ENCODE data around the gene MAD1L1. TPM values are rescaled to one million over a fixed set of nuclear protein-coding genes. Genes with fewer than 3 reads are reported as not detected.

MAD1L1 gene
- total RNA-seq (42.3 and 46.7 TPM in 2 replicates), polyA plus RNA-seq (34.1 and 42.1 TPM in 2 replicates), polyA minus RNA-seq (19.3 and 21.1 TPM in 2 replicates), Bru-seq, nascent RNA (percentile 56 among the genes with signal in this experiment), BruChase-seq, experiment 1, labeled RNA remaining after a 6-hour chase (percentile 59 among the genes with signal in this experiment), BruChase-seq, experiment 2, labeled RNA remaining after a 2-hour chase (percentile 57 among the genes with signal in this experiment)
- 22.6 and 26.0 TPM in 2 replicates for polyA plus RNA-seq (2011; cell fraction: cytosol; rRNA removed)
- 21.8 and 31.6 TPM in 2 replicates for polyA plus RNA-seq (2011; cell fraction: nucleus; rRNA removed)
- 15.8 and 20.7 TPM in 2 replicates for polyA plus RNA-seq (2012)
- polyA minus RNA-seq (2011; cell fraction: cytosol; rRNA and poly(A)+ RNA removed) = 31.7 TPM
- polyA minus RNA-seq (2011; cell fraction: nucleus; rRNA and poly(A)+ RNA removed) = 24.3 and 30.1 TPM in 2 replicates
- long read RNA-seq, transcript MAD1L1-202 (19 exons, 2,762 nt) = major isoform, 12 of 108 reads
- long read RNA-seq, transcript MAD1L1-204 (19 exons, 2,991 nt) = minor isoform, 6 of 108 reads
- long read RNA-seq, partial matches to known transcripts = 8 of 108 reads
- long read RNA-seq, other reads (novel, unspliced or antisense) = 82 of 108 reads

DNA sequence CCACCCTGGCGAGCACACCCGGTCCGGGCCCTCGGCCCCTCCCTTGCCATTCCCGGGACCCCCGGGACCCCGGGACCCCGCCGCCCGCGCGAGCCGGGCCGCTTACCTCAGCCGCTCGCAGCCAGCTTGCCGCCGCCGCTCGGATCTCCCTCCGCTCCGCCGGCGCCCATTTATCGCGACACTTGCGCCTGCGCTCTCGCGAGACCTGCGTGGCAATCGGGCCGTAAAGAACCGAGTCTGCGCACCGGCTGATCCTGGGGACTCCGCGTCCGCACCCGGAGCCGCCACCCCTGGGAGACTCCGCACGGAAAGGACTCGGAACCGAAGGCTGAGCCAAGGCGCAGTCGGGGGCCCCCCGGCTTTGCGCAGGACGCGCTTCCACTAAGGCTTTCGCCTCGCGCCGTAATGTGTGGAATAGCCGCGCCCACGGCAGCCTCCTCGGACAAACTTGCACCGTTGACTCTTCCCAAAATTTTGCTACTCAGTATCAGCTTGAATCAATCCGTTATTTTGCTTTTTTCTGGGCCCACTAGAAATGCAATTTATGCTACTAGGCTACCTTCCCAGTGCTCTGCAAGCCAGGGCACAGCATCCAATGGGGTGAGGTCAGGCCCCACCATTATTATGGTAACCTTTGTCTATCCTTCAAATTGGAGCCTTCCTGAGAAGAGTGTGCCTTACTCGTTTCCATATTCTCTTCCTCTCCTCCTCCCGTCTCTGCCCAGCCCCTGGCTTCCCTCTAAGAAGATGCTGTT is at the start of gene MAD1L1:
Gene MAD1L1 (minus strand): TSS at position 180 of the 755 bp plus-strand sequence. CDS start 2,812 bp downstream, outside the sequence.
- Histone ChIP-seq H3K27me3 (ENCODE audit: control insufficient read depth in 2 of 2, insufficient read depth in 2 of 2, low read length in 2 of 2) (no peaks in the 10 kb centered on the region), H4K20me1 (replicated peaks; ENCODE audit: control insufficient read depth, extremely low read depth, insufficient read depth, low read length) (no peaks in the 10 kb centered on the region), H3K79me2 (ENCODE audit: control insufficient read depth, insufficient read depth, low read length) (peaks cover 23% of the 10 kb centered on the region), H3K27ac (ENCODE audit: insufficient read depth, low read depth, low read length) (peak within 1 kb of the TSS; percentile 53), H3K4me3 (replicated peaks in 1 of 3; ENCODE audit: insufficient read depth in 1 of 3, low read depth in 1 of 3, low read length in 3 of 3) (peak within 1 kb of the TSS; percentile 71 to 85 (median 79)), H2AFZ (ENCODE audit: low read depth, low read length) (peak within 1 kb of the TSS; percentile 80), H3K4me1 (ENCODE audit: control insufficient read depth, extremely low read depth, insufficient read depth, low read length) (peaks cover 22% of the 10 kb centered on the region), H3K9ac (replicated peaks; ENCODE audit: extremely low read depth, insufficient read depth, low read length) (peak within 1 kb of the TSS; percentile 83), H3K9me3 (replicated peaks; ENCODE audit: control insufficient read depth, insufficient read depth, low read length) (no peaks in the 10 kb centered on the region), H3K9me1 (replicated peaks; ENCODE audit: control insufficient read depth, extremely low read depth, insufficient read depth, low read length) (no peaks in the 10 kb centered on the region), H3K4me2 (ENCODE audit: insufficient read depth, low read length) (peak within 1 kb of the TSS; percentile 91), H3K36me3 (ENCODE audit: control insufficient read depth in 2 of 2, extremely low read depth in 1 of 2, insufficient read depth in 2 of 2, low read length in 2 of 2) (peaks cover 8 to 16% of the 10 kb centered on the region in 2 experiments)
- TF ChIP-seq POLR2A (IDR thresholded peaks at IDR 0.05; ENCODE audit: low read depth, low read length) = peak; percentile 68
- no peak for TF ChIP-seq EZH2 (IDR thresholded peaks at IDR 0.05; ENCODE audit: borderline replicate concordance, low read depth, low read length, severe bottlenecking)
- TF ChIP-seq POLR2AphosphoS5 (IDR thresholded peaks at IDR 0.05; ENCODE audit: insufficient read depth, low read depth, low read length) = peak; percentile 80
- CTCF ChIA-PET = interaction anchor here (0.9 to 3.1 kb wide), 4 partner anchors 9 to 115 kb away, joined by 3 to 16 read pairs (median 7); partner anchors contain the start of genes MRM2 and NUDT1
- intact Hi-C loops (cut with micrococcal nuclease) = loop anchor here (1.0 kb wide), 1 partner anchor 9 kb away; the partner anchor contains the start of genes MRM2 and NUDT1
- peak; percentile 92 for DNase-seq (ENCODE audit: low read depth, low spot score)
- BruUV-seq (replicated peaks) = no TSS peak
- dilution Hi-C loops (cut with MboI; ENCODE audit: extremely low pct_ligation_motif_present, low sequenced_read_pairs) = no loop called here
- POLR2A ChIA-PET = interaction anchor here (0.6 kb wide), 1 partner anchor 1501 kb away, joined by 3 read pairs; no protein-coding TSS in a partner anchor
- FAIRE-seq = peak; percentile 88
